HepG2 (cell line): ENCODE measurements around the gene FIZ1. TPM values are rescaled to one million over a fixed set of nuclear protein-coding genes. Genes with fewer than 3 reads are reported as not detected.

Source experiments
- BCL3 ChIP-seq: sonication (generic); formaldehyde crosslinking; IDR thresholded peaks from 2 replicates; pipeline ENCODE4 v1.5.1; 2020; ENCODE audit warnings: mild to moderate bottlenecking, missing genetic modification reagents, moderate library complexity
- CCAR2 ChIP-seq: fragments of 200-400 bp; formaldehyde crosslinking; optimal IDR thresholded peaks from 2 replicates; pipeline ENCODE3; 2018; ENCODE audit warnings: low read depth, mild to moderate bottlenecking, low read length, moderate library complexity
- DNMT3B ChIP-seq: conservative IDR thresholded peaks from 2 replicates; pipeline ENCODE4 v1.6.1; 2016; ENCODE audit warnings: missing biosample characterization, control low read depth
- E2F2 ChIP-seq: sonication (generic); formaldehyde crosslinking; IDR thresholded peaks from 2 replicates; pipeline ENCODE4 v1.4.0; 2020; ENCODE audit warnings: missing genetic modification reagents, borderline replicate concordance
- GABPB1 ChIP-seq: IDR thresholded peaks from 2 replicates; pipeline ENCODE4 v1.6.1; 2016; ENCODE audit warnings: mild to moderate bottlenecking, missing genetic modification reagents, moderate library complexity, missing compliant biosample characterization
- IKZF4 ChIP-seq: sonication (generic); formaldehyde crosslinking; IDR thresholded peaks from 2 replicates; pipeline ENCODE4 v1.5.1; 2020; ENCODE audit warnings: borderline replicate concordance, mild to moderate bottlenecking, low read depth, missing genetic modification reagents; ENCODE audit errors: not compliant biosample characterization
- JUNB ChIP-seq: sonication (generic); formaldehyde crosslinking; IDR thresholded peaks from 2 replicates; pipeline ENCODE4 v1.8.0; 2022; ENCODE audit warnings: missing genetic modification reagents, mild to moderate bottlenecking, borderline replicate concordance
- LCORL ChIP-seq, 2 experiments: fragments of 450-650 bp in 1 of 2; sonication (generic) in 1 of 2; formaldehyde crosslinking in 1 of 2; IDR thresholded peaks; 2 replicates each; pipeline versions ENCODE4 v1.5.0 to v1.6.1; 2017 to 2020; ENCODE audit warnings: antibody characterized with exemption in 1 of 2, missing genetic modification reagents in 1 of 2
- MAFK ChIP-seq, 2 experiments: IDR thresholded peaks in 1 of 2; conservative IDR thresholded peaks in 1 of 2; 2 replicates each; pipeline ENCODE4 v1.6.1; 2011; ENCODE audit warnings: improper control_type of control experiment in 2 of 2, low read length in 2 of 2
- NR2F2 ChIP-seq: IDR thresholded peaks from 2 replicates; pipeline ENCODE4 v1.6.1; 2012; ENCODE audit warnings: low read depth, inconsistent platforms, borderline replicate concordance
- PAF1 ChIP-seq: IDR thresholded peaks from 2 replicates; pipeline ENCODE4 v1.6.1; 2016; ENCODE audit warnings: missing genetic modification reagents, missing compliant biosample characterization
- RXRA ChIP-seq: sonication (generic); formaldehyde crosslinking; IDR thresholded peaks from 2 replicates; pipeline ENCODE4 v1.5.1; 2020; ENCODE audit warnings: missing genetic modification reagents
- SAFB2 ChIP-seq: sonication (generic); formaldehyde crosslinking; IDR thresholded peaks from 2 replicates; pipeline ENCODE4 v1.5.1; 2020; ENCODE audit warnings: missing genetic modification reagents, low read depth, mild to moderate bottlenecking, borderline replicate concordance
- STAT5B ChIP-seq: sonication (generic); formaldehyde crosslinking; IDR thresholded peaks from 2 replicates; pipeline ENCODE4 v1.4.0; 2020; ENCODE audit warnings: missing genetic modification reagents
- TRIM22 ChIP-seq: fragments of 450-650 bp; IDR thresholded peaks from 2 replicates; pipeline ENCODE4 v1.6.1; 2017
- U2AF1 ChIP-seq: fragments of 200-400 bp; formaldehyde crosslinking; optimal IDR thresholded peaks from 2 replicates; pipeline ENCODE3; 2017; ENCODE audit warnings: mild to moderate bottlenecking, low read depth, low read length
- XRCC5 ChIP-seq: fragments of 200-400 bp; formaldehyde crosslinking; optimal IDR thresholded peaks from 2 replicates; pipeline ENCODE3; 2017; ENCODE audit warnings: mild to moderate bottlenecking, low read length
- ZNF3 ChIP-seq: IDR thresholded peaks from 2 replicates; pipeline ENCODE4 v1.7.0; 2017; ENCODE audit warnings: inconsistent platforms
- ZNF552 ChIP-seq: sonication (generic); formaldehyde crosslinking; IDR thresholded peaks from 2 replicates; pipeline ENCODE4 v1.9.0; 2022; ENCODE audit warnings: missing genetic modification reagents, mild to moderate bottlenecking, borderline replicate concordance
- ZNF703 ChIP-seq: sonication (generic); formaldehyde crosslinking; IDR thresholded peaks from 2 replicates; pipeline ENCODE4 v1.5.1; 2020; ENCODE audit warnings: missing genetic modification reagents, mild to moderate bottlenecking, moderate library complexity, borderline replicate concordance
- ZNF747 ChIP-seq: sonication (generic); formaldehyde crosslinking; IDR thresholded peaks from 2 replicates; pipeline ENCODE4 v1.8.1; 2023; ENCODE audit warnings: missing genetic modification reagents, mild to moderate bottlenecking, borderline replicate concordance
- polyA plus RNA-seq, 8 experiments: library from polyadenylated mRNA; depleted of rRNA in 3 of 8; stranded (reverse) in 7 of 8; unstranded in 1 of 8; fragments of >200 nt; fragmentation: Illumina TruSeq in 4 of 8; extraction: Trizol in 4 of 8; gene quantifications; 2 replicates each; pipeline versions ENCODE4 v1.2.1 to v1.2.3, GENCODE V29; 2011 to 2016; ENCODE audit warnings: low read depth in 4 of 8, missing spikeins in 1 of 8, mixed read lengths in 1 of 8; ENCODE audit not compliant: insufficient read depth in 1 of 8
- total RNA-seq, 5 experiments: library from RNA; depleted of rRNA; stranded (reverse); fragments of >200 nt; fragmentation: Illumina TruSeq; extraction: Trizol; gene quantifications; 2 replicates each; pipeline ENCODE4 v1.2.3, GENCODE V29; 2016; ENCODE audit warnings: low read depth in 1 of 5
- TF ChIP-seq, protein P1 (sequence below): sonication (generic); formaldehyde crosslinking; IDR thresholded peaks from 2 replicates; pipeline ENCODE4 v1.5.0; 2020; ENCODE audit warnings: mild to moderate bottlenecking, missing genetic modification reagents
- TF ChIP-seq, protein P2 (sequence below): sonication (generic); formaldehyde crosslinking; IDR thresholded peaks from 2 replicates; pipeline ENCODE4 v1.8.0; 2022; ENCODE audit warnings: mild to moderate bottlenecking, missing genetic modification reagents, moderate library complexity

The FIZ1 gene
- total and polyA plus RNA-seq, 2 of the 13 experiments (the other 11 are each of a cell fraction or from before 2014, with no cell fraction given): 3.6 to 5.9 TPM

DNA sequence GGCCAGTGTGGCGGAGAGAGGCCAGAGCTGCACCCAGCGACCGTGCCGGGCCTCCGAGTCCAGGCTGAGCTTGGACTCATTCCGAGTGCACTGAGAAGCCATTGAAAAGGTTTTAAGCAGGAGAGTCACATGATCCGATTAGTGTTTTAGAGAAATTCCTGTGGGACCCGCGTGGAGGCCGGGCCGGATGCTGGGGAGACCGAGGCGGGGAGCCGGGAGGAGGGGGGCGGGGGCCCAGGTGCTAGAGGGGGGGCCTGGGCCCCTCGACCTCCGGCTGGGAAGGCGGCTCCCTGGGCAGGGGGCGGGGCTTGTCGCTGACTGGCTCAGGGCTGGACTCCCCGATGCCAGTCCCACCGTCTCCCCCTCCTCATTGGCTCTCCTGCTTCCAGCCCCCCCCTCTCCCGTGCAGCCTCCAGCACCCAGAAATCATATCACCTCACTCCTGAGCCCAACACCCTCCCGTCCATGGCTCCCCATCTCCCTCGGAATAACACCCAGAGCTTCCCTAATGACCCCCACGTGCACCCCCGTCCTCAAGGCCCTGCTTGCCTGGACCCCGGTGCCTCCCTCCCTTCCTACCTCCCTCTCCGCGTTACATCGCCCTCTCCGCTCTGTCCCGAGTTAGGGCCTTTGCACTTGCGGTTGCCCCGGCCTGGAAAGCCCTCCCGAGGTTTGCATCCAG, 13.5 kb downstream of the FIZ1 start (continued):
- TF ChIP-seq ZNF747 (CRISPR knock-in tag): no peak
- no peak for TF ChIP-seq E2F2 (CRISPR knock-in tag)
- no peak for TF ChIP-seq JUNB (CRISPR knock-in tag)
- no peak for TF ChIP-seq ZNF3 (CRISPR knock-in tag)
- no peak for TF ChIP-seq LCORL (IDR thresholded peaks at IDR 0.05)
- no peak for TF ChIP-seq LCORL (CRISPR knock-in tag; IDR thresholded peaks at IDR 0.05)
- peak; percentile 92 for TF ChIP-seq GABPB1
- TF ChIP-seq IKZF4 (CRISPR knock-in tag): no peak
- no peak for TF ChIP-seq ZNF552
- TF ChIP-seq PAF1 (CRISPR knock-in tag): no peak
- no peak for TF ChIP-seq TRIM22
- no peak for TF ChIP-seq BCL3
- TF ChIP-seq DNMT3B (CRISPR knock-in tag): no peak
- TF ChIP-seq SAFB2 (CRISPR knock-in tag): no peak
- no peak for TF ChIP-seq XRCC5
- TF ChIP-seq, protein P1, sequence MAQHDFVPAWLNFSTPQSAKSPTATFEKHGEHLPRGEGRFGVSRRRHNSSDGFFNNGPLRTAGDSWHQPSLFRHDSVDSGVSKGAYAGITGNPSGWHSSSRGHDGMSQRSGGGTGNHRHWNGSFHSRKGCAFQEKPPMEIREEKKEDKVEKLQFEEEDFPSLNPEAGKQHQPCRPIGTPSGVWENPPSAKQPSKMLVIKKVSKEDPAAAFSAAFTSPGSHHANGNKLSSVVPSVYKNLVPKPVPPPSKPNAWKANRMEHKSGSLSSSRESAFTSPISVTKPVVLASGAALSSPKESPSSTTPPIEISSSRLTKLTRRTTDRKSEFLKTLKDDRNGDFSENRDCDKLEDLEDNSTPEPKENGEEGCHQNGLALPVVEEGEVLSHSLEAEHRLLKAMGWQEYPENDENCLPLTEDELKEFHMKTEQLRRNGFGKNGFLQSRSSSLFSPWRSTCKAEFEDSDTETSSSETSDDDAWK (CRISPR knock-in tag): no peak
- TF ChIP-seq ZNF703 (CRISPR knock-in tag): no peak
- TF ChIP-seq NR2F2: no peak
- TF ChIP-seq U2AF1: no peak
- TF ChIP-seq, protein P2, sequence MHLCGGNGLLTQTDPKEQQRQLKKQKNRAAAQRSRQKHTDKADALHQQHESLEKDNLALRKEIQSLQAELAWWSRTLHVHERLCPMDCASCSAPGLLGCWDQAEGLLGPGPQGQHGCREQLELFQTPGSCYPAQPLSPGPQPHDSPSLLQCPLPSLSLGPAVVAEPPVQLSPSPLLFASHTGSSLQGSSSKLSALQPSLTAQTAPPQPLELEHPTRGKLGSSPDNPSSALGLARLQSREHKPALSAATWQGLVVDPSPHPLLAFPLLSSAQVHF (CRISPR knock-in tag): no peak
- no peak for TF ChIP-seq CCAR2
- TF ChIP-seq MAFK (conservative IDR thresholded peaks at IDR 0.05 in 1 of 2, IDR thresholded peaks at IDR 0.05 in 1 of 2; ENCODE audit: low read length in 2 of 2): no peak
- no peak for TF ChIP-seq STAT5B (CRISPR knock-in tag)
- no peak for TF ChIP-seq RXRA (CRISPR knock-in tag)
